ENCODE measurements around the gene ANAPC5.
"Not testable (repeated sequence)": the region's sequence is repeated elsewhere in the genome, so short reads cannot be mapped to it uniquely, and the experiment has no call there.

The ANAPC5 gene

GRCh38 chr12:121282910-121283309 is 69.3 kb downstream of the ANAPC5 start:
- not testable (repeated sequence) for DNase-seq

DNA sequence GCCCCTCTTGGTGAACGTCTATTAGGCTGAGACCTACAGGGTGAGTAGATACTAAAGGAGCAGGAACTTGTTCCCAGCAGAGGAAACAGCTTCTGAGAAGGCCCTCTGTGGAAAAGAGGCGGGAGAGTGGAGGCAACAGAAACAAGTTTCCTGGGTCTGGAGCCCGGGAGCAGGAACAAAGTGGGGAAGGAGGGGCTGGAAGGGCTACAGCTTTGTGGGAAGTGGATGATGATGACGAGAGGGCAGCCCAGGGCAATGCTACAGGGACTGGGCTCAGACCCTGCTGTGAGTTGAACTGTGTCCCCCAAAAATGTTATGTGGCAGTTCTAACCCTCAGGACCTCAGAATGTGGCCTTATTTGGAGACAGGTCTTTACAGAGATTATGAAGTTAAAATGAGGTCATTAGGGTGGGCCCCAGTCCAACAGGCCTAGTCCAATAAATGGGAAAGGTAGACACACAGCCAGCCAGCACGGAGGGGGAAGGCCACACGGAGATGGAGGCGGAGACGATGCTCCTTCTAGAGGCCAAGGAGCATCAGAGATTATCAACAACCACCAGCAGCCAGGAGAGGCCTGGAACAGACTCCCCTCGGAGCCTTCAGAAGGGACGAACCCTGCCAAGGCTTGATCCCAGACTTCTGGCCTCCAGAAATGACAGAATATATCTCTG is 70.0 kb downstream of the ANAPC5 start:
- DNase-seq = no peak

GRCh38 chr12:121281116-121281515 is 71.1 kb downstream of the ANAPC5 start:
- DNase-seq = not testable (repeated sequence)

GRCh38 chr12:121280531-121280930 is 71.7 kb downstream of the ANAPC5 start:
- DNase-seq = not testable (repeated sequence)

GRCh38 chr12:121279507-121279915 is 72.7 kb downstream of the ANAPC5 start:
- no peak for DNase-seq

- DNase-seq = no peak
These were observed 73.2 kb downstream of the ANAPC5 start for GRCh38 chr12:121279071-121279375.

GRCh38 chr12:121278169-121279070 is 73.8 kb downstream of the ANAPC5 start:
- no peak for DNase-seq

- no peak for DNase-seq
These were observed 74.8 kb downstream of the ANAPC5 start for GRCh38 chr12:121277374-121277759.

- DNase-seq = no peak
These were observed 78.0 kb downstream of the ANAPC5 start for GRCh38 chr12:121274036-121274763.

DNA sequence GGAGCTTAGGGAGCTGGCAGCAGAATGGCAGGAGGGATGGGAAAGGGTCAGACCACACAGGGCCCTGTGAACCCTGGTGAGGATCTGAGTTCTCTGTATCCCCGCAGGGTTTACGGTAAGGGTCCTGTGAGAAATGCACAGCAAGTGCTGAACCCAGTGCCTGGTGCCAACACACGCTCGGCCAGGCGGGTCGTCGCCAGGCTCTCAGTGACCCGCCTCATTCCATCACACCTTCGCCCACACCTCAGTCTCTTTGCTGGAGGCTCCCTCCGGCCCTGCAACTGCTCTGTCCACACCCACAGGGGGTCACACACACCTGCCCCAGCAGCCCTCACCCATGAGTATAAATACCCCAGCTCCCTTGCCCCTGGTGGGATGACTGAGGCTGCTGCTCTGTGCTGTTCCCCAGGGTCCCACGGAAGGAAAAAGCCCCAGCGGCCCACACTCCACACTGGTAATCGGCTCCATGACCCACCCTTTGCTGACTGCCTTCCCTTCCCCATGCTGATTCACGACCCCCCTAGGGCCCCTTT is 78.8 kb downstream of the ANAPC5 start:
- DNase-seq = no peak

DNA sequence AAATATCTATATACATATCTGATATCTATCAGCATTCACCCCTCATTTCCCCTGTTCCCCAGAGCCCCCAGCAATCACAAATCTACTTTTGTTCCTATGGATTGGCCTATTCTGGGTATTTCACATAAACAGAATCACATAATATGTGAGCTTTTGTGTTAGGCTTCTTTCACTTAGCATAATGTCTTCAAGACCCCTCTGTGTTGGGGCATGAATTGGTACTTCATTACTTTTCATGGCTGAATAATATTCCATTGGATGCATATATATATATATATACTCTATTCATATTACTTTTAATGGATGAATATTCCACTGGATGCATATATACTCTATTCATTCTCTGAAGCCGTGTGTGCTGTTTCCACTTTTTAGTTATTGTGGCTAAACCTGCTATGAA is 84.4 kb downstream of the ANAPC5 start:
- no peak for DNase-seq

DNA sequence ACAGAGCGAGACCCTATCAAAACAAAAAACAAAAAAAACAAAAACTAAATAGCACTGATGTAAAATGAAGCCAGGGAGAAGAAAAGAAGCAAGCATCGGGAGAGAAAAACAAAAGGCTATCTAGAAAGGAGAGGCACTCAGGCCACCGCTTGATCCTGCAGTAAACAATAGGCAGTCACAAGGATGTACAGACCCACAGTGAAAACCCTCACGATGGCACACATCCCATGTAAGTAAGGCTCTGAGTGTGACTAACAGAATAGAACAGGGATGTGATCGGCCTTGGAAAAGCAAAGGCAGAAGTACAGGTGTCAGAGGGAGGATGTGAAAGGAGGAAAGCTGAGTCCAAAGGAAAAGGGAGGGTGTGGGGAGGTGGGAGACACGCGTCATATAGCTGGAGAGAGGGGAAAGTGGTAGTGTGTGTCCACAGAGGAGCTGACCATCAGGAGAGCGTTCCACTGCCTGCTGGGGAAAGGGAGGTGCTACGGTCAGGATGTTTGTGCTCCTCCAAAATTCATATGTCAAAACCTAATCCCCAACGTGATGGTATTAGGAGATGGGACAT is 87.2 kb downstream of the ANAPC5 start:
- no peak for DNase-seq

- DNase-seq = no peak
These were observed 88.1 kb downstream of the ANAPC5 start for GRCh38 chr12:121264135-121264534.

- DNase-seq = no peak
These were observed 88.8 kb downstream of the ANAPC5 start for GRCh38 chr12:121263206-121263935.

GRCh38 chr12:121261398-121261797 is 90.8 kb downstream of the ANAPC5 start:
- no peak for DNase-seq

- no peak for DNase-seq
These were observed 92.1 kb downstream of the ANAPC5 start for GRCh38 chr12:121260091-121260490.

DNA sequence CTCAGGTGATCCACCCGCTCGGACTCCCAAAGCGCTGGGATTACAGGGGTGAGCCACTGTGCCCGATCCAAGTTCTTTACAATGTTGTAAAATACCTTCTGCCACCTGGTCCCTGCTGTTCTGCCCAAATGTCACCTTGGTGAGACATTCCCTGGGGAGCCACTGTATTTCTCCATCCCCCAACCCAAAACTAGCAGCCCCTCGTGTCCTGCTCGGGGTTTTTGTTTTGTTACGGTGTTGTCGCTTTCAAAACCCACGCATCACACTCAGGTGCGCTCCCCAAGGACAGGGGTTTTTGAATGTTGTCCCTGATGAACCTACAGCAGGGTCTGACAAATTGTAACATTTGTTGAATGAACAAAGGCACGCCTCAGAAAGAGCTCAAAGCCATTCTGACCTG is 93.1 kb downstream of the ANAPC5 start:
- DNase-seq = no peak

Measured in CD4-positive, alpha-beta T cell treated with Interleukin-21 for 1 hour (primary cell).